Measurements from ENCODE around the gene MLST8.

The MLST8 gene

DNA sequence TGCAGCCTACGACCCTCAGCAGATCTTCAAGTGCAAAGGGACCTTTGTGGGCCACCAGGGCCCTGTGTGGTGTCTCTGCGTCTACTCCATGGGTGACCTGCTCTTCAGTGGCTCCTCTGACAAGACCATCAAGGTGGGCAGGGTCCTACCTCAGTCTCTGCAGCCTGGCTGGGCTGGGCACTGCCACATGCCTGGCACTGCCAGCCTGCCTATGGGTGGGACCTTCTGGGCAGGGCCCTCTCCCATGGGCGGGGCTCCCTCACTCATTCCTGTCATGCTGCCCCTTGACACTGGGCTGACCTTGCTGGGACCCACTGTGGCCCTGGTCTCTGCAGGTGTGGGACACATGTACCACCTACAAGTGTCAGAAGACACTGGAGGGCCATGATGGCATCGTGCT lies 31.3 kb upstream of the MLST8 start:
- no peak for DNase-seq (ENCODE audit: low read depth)

DNA sequence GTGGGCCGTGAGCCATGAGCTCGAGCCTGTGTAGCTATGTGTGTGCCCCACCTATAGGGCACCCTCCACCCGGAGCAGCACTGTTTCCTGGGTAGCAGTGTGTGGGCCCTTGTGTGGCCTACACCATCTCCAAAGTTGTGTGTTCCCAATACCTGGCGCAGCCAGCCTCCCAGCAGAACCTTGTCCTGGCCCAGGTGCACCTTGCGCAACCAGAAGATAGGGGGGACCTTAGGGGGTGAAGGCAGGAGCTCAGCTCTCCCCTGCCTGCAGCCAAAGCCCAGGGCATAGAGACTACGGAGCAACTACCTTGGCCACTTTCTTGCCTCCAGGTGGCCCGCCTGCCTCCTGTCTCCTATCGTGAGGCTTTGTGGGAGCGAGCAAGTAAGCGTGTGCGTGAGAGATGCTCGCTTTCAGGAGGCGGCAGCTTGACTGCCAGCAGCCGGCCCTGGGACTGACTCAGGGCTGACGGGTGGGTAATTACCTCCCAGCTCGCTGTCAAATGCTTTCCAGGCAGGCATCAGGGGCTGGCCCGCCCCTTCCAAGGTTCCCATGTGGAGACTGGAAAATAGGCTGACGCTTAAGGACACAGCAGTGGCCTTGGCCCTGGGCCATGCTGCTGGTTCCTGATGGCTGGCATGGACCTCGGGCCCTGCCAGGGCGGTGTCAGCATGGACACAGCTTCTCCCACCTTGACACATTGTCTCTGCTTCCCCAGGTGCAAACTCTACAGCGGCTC lies 30.7 kb upstream of the MLST8 start:
- no peak for DNase-seq (ENCODE audit: low read depth)

DNA sequence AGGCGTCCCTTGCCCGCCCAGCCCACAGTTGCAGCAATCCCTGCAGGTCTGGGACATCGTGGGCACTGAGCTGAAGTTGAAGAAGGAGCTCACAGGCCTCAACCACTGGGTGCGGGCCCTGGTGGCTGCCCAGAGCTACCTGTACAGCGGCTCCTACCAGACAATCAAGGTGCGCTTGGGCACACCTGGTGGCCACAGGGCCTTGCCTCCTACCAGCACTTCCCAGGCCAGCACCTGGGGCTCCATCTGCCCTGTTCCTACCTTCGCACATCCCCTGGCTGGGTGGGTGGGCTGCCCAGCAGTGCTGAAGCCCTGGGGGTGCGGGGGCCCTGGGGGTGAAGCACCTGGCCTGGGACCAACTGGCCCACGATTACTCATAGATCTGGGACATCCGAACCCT lies 29.8 kb upstream of the MLST8 start:
- no peak for DNase-seq (ENCODE audit: low read depth)

DNA sequence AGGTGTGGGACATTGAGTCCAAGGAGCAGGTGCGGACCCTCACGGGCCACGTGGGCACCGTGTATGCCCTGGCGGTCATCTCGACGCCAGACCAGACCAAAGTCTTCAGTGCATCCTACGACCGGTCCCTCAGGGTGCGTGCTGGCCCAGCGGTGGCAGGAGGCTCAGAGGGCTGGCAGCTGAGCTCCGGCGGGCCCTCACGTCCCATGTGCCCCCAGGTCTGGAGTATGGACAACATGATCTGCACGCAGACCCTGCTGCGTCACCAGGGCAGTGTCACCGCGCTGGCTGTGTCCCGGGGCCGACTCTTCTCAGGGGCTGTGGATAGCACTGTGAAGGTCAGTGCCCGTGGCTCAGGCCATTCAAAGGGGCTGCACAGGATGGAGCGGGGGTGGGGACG lies 29.2 kb upstream of the MLST8 start:
- DNase-seq (ENCODE audit: low read depth), result no peak

DNA sequence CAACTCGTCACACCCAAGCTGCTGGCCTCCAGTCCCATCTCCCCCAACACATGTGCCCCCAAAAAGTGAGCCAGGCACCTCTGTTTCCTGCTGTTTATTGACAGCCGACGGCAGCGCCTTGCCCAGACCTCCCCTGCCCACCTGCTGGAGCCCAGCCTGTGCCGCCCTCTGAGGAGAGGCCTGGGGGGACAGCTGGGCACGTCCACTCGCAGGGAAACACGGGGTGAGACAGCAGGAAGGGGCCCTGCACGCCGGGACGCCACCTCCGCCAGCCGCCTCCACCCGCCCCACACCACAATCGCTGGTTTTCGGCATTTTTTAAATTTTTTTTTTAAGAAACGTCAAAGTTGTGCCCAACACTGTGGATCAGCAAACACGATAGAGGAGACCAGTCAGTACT lies 28.2 kb upstream of the MLST8 start:
- DNase-seq (ENCODE audit: low read depth), result no peak

DNA sequence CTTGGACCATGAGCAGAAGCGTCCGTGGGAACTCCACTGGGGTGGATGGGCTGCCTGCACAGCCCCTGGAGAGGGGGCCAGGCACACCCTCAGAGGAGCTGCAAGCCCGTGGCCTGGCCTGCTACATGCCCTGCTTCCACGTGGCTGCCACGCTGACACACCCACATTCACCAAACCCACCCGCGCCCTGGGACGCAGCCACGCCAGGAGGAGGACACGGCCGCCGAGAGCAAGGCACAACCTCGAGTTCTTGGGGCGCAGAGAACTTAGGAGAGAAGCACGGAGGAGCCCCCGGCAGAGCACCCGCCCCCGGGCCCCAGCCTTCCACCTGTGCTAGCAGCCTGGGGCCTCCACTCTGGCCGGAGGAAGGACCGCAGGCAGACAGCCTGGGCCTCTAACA lies 27.7 kb upstream of the MLST8 start:
- DNase-seq (ENCODE audit: low read depth), result no peak

DNA sequence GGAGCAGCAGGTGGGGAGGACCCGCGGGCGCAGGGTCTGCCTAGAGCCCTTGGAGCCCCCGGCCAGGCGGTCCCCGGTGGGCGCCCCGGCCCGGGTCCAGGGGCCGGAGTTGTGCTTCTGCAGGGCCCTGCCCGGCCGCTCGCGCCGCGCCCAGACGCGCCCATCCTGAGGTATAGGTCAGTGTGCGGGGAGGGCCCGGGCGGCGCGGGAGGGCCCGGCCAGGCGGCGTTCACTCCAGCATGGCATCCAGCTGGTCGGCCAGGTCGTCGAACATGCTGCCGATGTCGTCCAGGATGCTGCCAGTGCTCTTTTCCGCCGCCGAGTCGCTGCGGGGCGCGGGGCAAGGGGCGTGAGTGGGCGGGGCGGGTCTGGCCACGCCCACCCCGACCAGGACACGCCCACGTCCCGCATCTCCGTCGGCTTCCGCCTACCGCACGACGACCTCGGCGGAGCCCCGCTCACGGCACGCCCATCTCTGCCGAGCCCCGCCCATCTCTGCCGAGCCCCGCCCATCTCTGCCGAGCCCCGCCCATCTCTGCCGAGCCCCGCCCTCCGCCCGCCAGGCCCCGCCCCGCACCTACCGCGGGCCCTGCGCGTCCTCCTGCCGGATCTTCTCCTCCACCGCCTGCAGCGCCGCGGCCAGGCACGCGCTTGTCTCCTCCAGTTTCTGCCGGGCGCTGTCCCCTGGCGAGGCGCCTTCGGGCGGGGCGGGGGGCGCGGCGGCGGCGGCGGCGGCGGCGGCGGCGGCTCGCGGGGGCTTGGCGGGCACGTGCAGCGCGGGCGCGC lies 26.7 kb upstream of the MLST8 start:
- no peak for DNase-seq (ENCODE audit: low read depth)

DNA sequence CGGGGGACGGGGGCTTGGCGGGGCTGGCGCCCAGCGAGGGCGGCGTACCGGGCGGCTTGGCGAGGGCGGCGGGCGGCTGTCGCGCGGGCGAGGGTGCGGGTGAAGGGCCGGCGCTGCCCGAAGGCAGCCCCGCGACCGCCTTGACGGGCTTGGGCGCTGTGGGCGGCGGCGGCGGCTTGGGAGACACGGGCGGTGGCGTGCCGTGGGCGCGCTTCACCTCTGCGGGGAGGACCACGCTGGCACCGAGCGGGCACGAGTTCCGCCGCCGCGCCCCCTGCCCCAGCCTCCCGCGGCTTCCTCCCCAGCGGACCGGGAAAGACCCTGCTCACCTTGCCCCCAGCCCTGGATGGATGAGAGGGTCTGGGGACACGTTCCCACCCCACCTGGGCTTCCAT lies 26.1 kb upstream of the MLST8 start:
- no peak for DNase-seq (ENCODE audit: low read depth)

DNA sequence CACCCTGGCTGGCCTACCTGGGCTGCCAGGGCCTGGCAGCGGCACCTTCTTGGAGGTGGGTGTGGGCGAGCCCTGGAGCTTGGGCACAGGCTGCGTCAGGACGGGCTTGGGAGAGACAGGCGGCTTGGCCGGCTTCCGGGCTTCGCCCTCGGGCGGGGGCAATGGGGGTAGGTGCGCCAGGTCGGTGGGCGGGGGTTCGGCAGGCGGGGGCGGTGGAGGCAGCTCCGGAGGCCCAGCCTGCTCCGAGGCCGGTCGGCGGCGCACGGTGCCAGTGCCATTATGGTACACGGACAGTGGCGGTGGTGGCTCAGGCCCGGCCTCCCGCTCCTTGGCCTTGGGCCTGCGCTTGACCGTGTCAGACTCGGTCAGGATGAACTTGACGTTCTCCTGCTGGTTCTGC lies 25.7 kb upstream of the MLST8 start:
- no peak for DNase-seq (ENCODE audit: low read depth)

DNA sequence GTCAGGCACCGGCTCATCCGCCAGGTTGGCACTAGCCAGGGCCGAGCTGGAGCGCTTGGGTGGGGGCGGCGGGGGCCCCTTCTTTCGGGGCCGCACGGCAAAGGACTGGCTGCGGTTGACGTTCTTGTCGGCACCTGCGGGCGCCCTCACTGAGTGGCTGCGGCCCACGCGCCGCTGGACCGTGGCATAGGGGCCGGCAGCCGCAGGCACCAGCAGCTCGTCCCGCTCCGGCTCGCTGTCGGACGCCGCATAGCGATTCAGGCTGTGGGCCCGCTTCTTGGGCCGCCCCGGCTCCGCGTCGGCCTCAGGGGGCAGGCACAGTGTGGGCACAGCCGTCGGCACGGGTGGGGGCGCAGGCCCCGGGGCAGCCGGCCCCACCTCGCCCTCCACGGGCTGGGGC lies 24.8 kb upstream of the MLST8 start:
- no peak for DNase-seq (ENCODE audit: low read depth)

DNA sequence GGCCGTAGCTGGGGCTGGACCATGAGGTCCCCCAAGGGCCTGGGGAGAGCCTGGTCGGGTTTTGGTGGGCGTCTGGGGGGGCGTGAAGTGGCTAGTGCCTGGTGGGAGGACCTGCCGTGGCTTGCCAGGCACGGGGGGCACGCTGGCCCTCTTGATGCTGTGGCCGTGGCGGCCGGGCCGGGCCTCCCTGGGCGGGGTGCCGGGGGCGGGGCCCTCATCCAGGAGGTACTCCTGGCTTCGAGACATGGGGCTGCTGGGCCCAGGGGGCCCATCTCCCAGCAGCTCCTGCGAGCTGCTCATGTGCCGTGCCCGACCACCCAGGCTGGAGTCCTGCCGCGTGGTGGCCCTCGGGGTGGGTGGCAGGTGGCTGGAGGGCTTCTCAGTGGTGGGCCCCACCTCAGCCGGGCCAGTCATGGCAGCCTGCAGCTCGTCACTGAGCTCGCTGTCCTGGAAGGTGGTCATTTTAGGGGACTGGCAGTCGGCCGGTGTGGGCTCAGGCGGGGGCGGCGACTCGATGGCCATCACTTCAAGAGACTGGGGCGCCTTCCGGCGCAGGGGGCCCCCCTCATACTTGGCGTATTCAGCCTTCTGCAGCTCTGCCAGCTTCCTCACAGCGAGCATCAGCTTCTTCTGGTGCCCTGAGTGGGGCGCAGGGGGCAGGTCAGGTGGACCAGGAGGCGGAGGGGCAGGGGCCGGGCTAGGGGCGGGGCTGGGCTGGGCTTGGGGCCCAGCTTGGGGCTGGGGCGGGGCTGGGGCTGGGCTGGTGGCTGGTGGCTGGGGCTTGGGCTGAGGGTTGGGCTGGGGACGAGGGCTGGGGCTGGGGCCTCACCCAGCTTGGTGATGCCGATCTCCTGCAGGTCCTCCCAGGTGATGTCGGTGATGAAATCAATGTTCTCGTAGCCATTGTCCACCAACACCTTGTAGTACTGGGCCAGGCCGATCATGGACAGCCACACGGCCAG lies 24.0 kb upstream of the MLST8 start:
- DNase-seq (ENCODE audit: low read depth), result no peak

DNA sequence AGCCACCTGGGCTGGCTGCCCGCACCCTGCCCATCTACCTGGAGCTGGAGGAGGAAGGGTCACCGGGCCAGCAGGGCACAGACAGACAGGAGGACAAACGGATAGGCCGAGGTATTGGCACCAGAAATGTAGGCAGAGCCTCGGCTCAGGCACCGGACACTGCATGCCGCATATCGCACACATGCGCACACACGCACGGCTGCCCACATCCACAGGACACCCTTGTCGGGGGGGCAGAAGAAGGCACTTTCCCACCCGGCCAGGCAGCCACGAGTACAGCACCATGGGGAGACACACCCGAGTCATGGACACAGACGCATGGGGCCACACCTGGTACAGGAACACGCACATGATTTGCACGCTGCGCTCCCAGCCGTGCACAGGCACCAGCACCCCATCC lies 23.3 kb upstream of the MLST8 start:
- DNase-seq (ENCODE audit: low read depth), result no peak

DNA sequence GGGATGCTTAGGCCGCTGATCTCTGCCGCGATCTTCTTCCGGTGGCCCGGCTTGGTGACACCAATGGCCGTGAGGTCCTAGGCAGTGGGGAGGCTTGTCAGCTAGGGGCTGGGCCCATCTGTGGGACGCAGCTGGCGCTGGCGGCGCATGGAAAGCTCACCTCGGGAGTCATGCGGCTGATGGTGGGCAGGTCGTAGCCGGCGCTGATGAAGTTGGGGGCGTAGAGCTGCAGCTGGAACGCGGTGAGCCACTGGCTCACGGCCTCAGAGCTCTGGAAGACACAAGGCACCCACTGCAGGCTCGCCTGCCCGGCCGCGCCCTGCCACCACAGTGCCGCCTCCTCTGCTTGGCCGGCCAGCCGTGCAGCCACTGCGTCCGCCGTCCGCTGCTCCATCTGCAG lies 21.6 kb upstream of the MLST8 start:
- no peak for DNase-seq (ENCODE audit: low read depth)

DNA sequence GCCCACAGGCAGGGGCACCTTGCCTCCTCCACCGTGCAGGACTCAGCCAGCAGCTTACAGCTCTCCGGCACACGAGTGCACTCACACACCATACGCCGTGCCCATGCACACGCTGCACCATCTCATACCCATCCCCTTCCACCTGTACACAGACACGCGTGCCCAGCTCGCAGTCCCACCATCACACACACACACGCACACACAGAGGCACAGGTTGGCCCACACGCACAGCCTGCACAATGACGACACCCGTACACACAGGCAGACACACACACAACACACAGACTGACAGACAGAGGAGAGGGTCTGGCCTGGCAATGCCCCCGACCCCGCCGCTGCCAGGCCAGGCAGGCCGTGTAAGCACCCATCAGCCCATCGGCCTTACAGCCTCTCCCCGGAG lies 20.9 kb upstream of the MLST8 start:
- DNase-seq (ENCODE audit: low read depth), result no peak

DNA sequence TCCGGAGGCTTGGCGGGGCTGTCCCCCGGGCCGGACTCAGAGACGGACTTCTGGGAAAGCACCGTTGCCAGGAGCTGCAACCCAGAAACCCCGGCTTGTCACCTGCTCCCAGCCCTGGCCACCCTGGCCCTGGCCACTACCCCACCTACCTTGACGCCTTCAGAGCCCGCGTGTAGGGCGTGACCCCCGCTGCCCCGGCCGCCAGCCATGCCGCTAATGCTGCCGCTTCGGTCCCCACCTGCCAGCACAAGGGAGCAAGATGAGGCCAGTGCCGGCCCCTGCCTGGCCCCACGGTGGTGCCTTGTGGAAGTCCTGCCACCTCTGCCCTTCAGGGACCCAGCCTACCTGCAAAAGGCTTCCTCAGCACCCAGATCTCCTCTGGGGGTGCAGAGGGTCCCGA lies 20.3 kb upstream of the MLST8 start:
- no peak for DNase-seq (ENCODE audit: low read depth)

DNA sequence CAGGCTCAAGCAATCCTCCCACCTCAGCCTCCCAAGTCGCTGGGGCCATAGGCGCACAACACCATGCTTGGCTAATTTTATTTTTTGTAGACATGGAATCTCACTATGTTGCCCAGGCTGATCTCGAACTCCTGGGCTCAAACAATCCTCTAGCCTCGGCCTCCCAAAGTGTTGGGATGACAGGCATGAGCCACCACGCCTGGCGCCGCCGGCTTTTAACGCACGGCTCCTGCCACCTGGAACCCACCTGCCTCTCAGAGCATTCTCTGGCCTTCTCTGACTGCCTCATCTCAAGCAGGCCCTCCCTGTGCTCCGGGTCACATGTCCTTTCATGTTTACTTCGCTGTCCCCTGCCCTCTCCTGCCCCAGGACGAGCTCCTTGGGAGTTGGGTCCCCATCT lies 19.2 kb upstream of the MLST8 start:
- no peak for DNase-seq (ENCODE audit: low read depth)

DNA sequence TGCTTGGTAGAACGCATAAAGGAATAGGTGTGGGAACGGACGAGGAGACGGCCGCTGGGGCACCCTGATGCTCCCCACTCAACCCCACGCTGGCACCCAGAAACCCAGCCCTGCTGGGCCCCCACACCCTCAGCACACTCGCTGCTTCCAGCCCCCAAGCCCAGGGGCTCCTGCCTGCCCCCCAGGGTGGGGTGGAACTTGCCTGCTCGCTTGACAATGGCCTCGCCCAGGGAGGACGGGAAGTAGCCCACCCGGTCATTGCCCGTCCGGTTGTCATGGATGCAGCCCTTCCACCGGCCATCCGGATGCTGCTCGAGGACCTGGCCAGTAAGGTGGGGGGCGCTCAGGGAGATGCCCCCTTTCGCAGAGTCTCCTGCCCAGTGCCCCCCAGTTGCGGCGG lies 18.7 kb upstream of the MLST8 start:
- DNase-seq (ENCODE audit: low read depth), result no peak

DNA sequence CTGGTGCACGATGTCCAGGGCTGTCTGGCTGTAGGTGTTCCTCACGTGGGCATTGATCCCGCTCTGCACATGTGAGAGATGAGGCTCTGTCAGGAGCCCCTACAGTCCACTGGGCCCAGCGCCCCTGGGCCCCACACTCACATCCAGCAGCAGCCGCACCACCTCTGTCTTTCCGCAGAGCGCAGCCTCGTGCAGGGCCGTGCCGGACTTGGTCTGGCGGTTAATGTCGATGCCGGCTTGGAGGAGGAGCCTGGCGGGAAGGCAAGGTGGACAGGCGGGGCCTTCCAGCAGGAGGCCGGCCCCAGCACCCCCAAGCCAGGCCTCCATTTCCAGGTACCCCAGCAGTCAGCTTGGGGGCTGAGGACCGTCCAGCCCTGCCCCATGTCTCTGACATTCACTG lies 18.0 kb upstream of the MLST8 start:
- no peak for DNase-seq (ENCODE audit: low read depth)

DNA sequence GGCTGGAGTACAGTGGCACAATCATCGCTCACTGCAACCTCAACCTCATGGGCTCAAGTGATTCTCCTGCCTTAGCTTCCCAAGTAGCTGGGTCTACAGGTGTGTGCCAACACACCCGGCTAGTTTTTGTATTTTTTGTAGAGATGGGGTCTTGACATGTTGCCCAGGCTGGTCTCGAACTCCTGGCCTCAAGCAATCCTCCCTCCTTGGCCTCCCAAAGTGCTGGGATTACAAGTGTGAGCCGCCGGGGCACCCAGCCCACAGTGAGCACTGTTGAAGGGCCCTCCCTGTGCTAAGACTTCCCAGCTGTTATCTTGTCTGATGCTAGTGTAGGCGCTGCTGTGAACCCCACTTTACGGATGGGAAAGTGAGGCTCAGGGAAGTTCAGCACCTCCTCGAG lies 16.9 kb upstream of the MLST8 start:
- no peak for DNase-seq (ENCODE audit: low read depth)

DNA sequence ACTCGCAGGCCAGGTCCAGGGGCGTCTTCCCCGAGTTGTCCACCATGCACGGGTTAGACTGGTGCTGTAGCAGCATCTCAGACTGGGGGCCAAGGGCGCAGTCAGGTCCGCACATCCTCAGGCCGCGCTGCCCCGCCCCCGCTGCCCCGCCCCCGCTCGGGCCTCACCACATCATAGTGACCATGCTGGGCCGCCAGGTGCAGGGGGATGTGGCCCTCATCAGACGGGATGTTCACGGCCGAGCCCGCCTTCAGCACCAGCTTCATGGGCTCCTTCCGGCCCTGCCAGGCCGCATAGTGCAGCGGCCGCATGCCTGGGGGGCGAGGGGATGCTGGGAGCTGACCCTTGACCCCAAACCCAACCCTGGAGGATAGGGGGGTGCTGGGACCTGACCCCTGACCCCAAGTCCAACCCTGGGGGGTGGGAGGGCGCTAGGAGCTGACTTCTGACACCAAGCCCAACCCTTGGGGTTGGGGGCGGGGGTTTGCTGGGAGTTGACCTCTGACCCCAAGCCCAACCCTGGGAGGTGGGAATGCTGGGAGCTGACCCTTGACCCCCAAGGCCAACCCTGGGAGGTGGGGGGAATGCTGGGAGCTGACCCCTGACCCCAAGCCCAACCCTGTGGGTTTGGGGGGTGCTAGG lies 15.9 kb upstream of the MLST8 start:
- DNase-seq (ENCODE audit: low read depth), result no peak

DNA sequence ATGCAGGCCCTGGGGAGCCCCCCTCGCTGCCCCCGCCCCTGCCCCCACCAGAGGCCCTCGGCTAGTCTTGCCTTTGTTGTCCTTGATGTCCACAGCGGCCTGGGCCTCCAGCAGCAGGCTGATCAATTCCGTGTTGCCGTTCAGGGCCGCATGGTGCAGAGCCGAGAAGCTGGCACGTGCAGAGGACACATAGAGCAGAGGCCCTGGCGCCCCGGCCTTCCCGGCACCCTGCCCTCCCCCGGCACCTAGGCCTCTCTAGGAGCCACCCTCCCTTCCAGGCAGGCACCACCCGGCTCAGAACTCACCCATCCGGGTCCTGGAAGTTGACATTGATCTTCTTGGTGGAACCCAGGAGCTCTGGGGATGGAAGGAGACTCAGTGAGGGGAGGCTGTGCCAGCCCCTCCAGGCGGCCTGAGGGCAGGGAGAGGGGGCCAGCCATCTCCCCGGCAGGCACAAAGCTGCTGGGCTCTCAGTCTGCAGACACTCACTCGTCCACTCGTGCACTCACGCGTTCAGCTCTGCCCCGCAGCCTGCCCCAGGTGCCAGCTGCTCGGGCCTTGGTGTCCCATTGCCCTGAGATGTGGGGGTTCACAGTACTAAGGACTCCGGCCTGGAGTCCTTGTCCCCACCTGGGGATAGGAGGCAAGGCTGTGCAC lies 15.1 kb upstream of the MLST8 start:
- DNase-seq (ENCODE audit: low read depth), result no peak

All from stimulated activated CD8-positive, alpha-beta memory T cell treated with anti-CD3 and anti-CD28 coated beads, Interleukin-12 subunit alpha, Interleukin-12 subunit beta, amount 100 ng/mL, for 1 hour (primary cell).